H1 (cell line): ENCODE results near the gene FUT2. TPM values are rescaled to one million over a fixed set of nuclear protein-coding genes. Genes with fewer than 3 reads are reported as not detected.

ENCODE experiments used
- POLR2A ChIP-seq, 2 experiments: IDR thresholded peaks; 1 replicate in 1 of 2; 2 replicates in 1 of 2; pipeline ENCODE4 v1.6.1; 2011; ENCODE audit warnings: low read depth in 2 of 2, low read length in 2 of 2, mild to moderate bottlenecking in 2 of 2; ENCODE audit errors: control extremely low read depth in 1 of 2
- RBBP5 ChIP-seq: IDR thresholded peaks from 2 replicates; pipeline ENCODE4 v1.7.1; 2012; ENCODE audit warnings: low read depth, mild to moderate bottlenecking, inconsistent platforms, low read length, moderate library complexity, borderline replicate concordance
- SP1 ChIP-seq: IDR thresholded peaks from 2 replicates; pipeline ENCODE4 v1.6.1; 2011; ENCODE audit warnings: low read depth, low read length
- TCF12 ChIP-seq: IDR thresholded peaks from 2 replicates; pipeline ENCODE4 v1.6.1; 2011; ENCODE audit warnings: low read depth, mild to moderate bottlenecking, low read length
- polyA plus RNA-seq, 7 experiments: library from polyadenylated mRNA; depleted of rRNA in 3 of 7; stranded (reverse) in 5 of 7; unstranded in 2 of 7; fragments of >200 nt in 5 of 7; fragments of 200-250 nt in 2 of 7; gene quantifications; 1 replicate in 5 of 7; 2 replicates in 1 of 7; 4 replicates in 1 of 7; pipeline versions ENCODE4 v1.2.1 to v1.2.3, GENCODE V29; 2011 to 2013; ENCODE audit warnings: missing spikeins in 2 of 7, mixed read lengths in 2 of 7
- total RNA-seq: library from RNA; stranded (reverse); fragmentation: NEBNext Ultra II Directional; extraction: Animal tissue kit (Norgen Biotek cat#: 25700); gene quantifications from 2 replicates; pipeline ENCODE4 v1.2.1, GENCODE V29; 2021

The FUT2 gene
- total and polyA plus RNA-seq, 2 of the 8 experiments (the other 6 are each of a cell fraction or from before 2014, with no cell fraction given): 5.0 to 5.6 TPM

DNA sequence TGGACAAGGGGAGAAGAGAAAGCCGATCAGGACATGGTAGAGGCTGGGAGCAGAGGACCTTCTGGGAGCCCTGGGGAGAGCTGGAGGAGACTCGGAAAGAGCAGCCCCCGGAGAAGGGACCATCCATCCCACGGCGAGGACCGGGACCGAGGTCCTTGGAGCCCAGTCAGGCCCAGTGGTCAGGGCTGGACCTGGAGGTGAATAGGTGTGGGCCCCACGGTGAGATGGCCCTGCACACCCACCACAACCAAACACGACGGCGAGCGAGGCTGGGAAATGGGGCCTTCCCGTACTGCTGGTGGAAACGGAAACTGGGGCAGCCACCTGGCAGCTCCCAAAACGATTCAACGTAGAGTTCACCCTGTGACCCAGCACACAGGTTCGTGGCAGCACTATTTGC, 19.3 kb upstream of the FUT2 start (continued):
- TF ChIP-seq SP1 (no peak), POLR2A (IDR thresholded peaks at IDR 0.05; ENCODE audit: control extremely low read depth in 1 of 2, low read depth in 2 of 2, low read length in 2 of 2) (no peak), TCF12 (no peak), RBBP5 (no peak)
